ENCODE results near the gene GJB4.

GJB4 gene

GRCh38 chr1:34746785-34747637 is 12.5 kb upstream of the GJB4 start:
- H3K9me3 ChIP-seq (ENCODE audit: control insufficient read depth, insufficient read depth, low read length) = no peaks in the 10 kb centered on the region
- no peaks in the 10 kb centered on the region for H3K9me2 ChIP-seq (replicated peaks; ENCODE audit: control insufficient read depth, low read length)
- no peaks in the 10 kb centered on the region for H3K79me2 ChIP-seq (ENCODE audit: control insufficient read depth, low read length)
- H4K20me1 ChIP-seq (ENCODE audit: control insufficient read depth, insufficient read depth, low read depth, low read length) = no peaks in the 10 kb centered on the region
- H3F3A ChIP-seq (ENCODE audit: control insufficient read depth, insufficient read depth) = no peaks in the 10 kb centered on the region
- H3K4me2 ChIP-seq (ENCODE audit: low read length) = no peak overlapping the region
- H3K27me3 ChIP-seq (ENCODE audit: control insufficient read depth, low read length) = no peaks in the 10 kb centered on the region
- no peak overlapping the region for H3K4me3 ChIP-seq (ENCODE audit: low read length)
- no peak overlapping the region for H3K27ac ChIP-seq (ENCODE audit: low read depth, low read length)
- no peaks in the 10 kb centered on the region for H3K4me1 ChIP-seq (ENCODE audit: control insufficient read depth, low read length)
- H3K36me3 ChIP-seq (ENCODE audit: control insufficient read depth, low read length) = no peaks in the 10 kb centered on the region
- TF ChIP-seq EZH2phosphoT487 (IDR thresholded peaks at IDR 0.05; ENCODE audit: borderline replicate concordance, low read length) (no peak), CTCF (IDR thresholded peaks at IDR 0.05; ENCODE audit: low read depth, low read length, poor library complexity, severe bottlenecking) (no peak)

GRCh38 chr1:34747638-34747941 is 11.9 kb upstream of the GJB4 start:
- Histone ChIP-seq H3K9me3 (ENCODE audit: control insufficient read depth, insufficient read depth, low read length) (no peaks in the 10 kb centered on the region), H3K9me2 (replicated peaks; ENCODE audit: control insufficient read depth, low read length) (no peaks in the 10 kb centered on the region), H3K79me2 (ENCODE audit: control insufficient read depth, low read length) (no peaks in the 10 kb centered on the region), H3K27me3 (ENCODE audit: control insufficient read depth, low read length) (no peaks in the 10 kb centered on the region), H3K4me3 (ENCODE audit: low read length) (no peak overlapping the region), H3F3A (ENCODE audit: control insufficient read depth, insufficient read depth) (no peaks in the 10 kb centered on the region), H3K4me1 (ENCODE audit: control insufficient read depth, low read length) (no peaks in the 10 kb centered on the region), H3K36me3 (ENCODE audit: control insufficient read depth, low read length) (no peaks in the 10 kb centered on the region), H4K20me1 (ENCODE audit: control insufficient read depth, insufficient read depth, low read depth, low read length) (no peaks in the 10 kb centered on the region), H3K27ac (ENCODE audit: low read depth, low read length) (no peak overlapping the region), H3K4me2 (ENCODE audit: low read length) (no peak overlapping the region)
- TF ChIP-seq EZH2phosphoT487 (IDR thresholded peaks at IDR 0.05; ENCODE audit: borderline replicate concordance, low read length) = no peak

GRCh38 chr1:34749992-34750391 is 9.5 kb upstream of the GJB4 start:
- Histone ChIP-seq H3K4me3 (ENCODE audit: low read length) (no peak overlapping the region), H3K9me3 (ENCODE audit: control insufficient read depth, insufficient read depth, low read length) (no peaks in the 10 kb centered on the region), H3K9me2 (replicated peaks; ENCODE audit: control insufficient read depth, low read length) (no peaks in the 10 kb centered on the region), H3F3A (ENCODE audit: control insufficient read depth, insufficient read depth) (no peaks in the 10 kb centered on the region), H3K4me2 (ENCODE audit: low read length) (no peak overlapping the region), H3K4me1 (ENCODE audit: control insufficient read depth, low read length) (no peaks in the 10 kb centered on the region), H3K27me3 (ENCODE audit: control insufficient read depth, low read length) (no peaks in the 10 kb centered on the region), H3K79me2 (ENCODE audit: control insufficient read depth, low read length) (no peaks in the 10 kb centered on the region), H4K20me1 (ENCODE audit: control insufficient read depth, insufficient read depth, low read depth, low read length) (no peaks in the 10 kb centered on the region), H3K36me3 (ENCODE audit: control insufficient read depth, low read length) (no peaks in the 10 kb centered on the region), H3K27ac (ENCODE audit: low read depth, low read length) (no peak overlapping the region)
- TF ChIP-seq EZH2phosphoT487 (IDR thresholded peaks at IDR 0.05; ENCODE audit: borderline replicate concordance, low read length) (no peak), CTCF (IDR thresholded peaks at IDR 0.05; ENCODE audit: low read depth, low read length, poor library complexity, severe bottlenecking) (no peak)

- Histone ChIP-seq H3K4me3 (ENCODE audit: low read length) (no peak overlapping the region), H3K27ac (ENCODE audit: low read depth, low read length) (no peak overlapping the region)
- TF ChIP-seq EZH2phosphoT487 (IDR thresholded peaks at IDR 0.05; ENCODE audit: borderline replicate concordance, low read length) (no peak), CTCF (IDR thresholded peaks at IDR 0.05; ENCODE audit: low read depth, low read length, poor library complexity, severe bottlenecking) (no peak)
Observed at GRCh38 chr1:34750610-34751009, 8.9 kb upstream of the GJB4 start.

More at GRCh38 chr1:34750610-34751009, 8.9 kb upstream of the GJB4 start:
- Histone ChIP-seq H4K20me1 (ENCODE audit: control insufficient read depth, insufficient read depth, low read depth, low read length) (no peaks in the 10 kb centered on the region), H3K27me3 (ENCODE audit: control insufficient read depth, low read length) (no peaks in the 10 kb centered on the region), H3K9me3 (ENCODE audit: control insufficient read depth, insufficient read depth, low read length) (no peaks in the 10 kb centered on the region), H3K36me3 (ENCODE audit: control insufficient read depth, low read length) (no peaks in the 10 kb centered on the region), H3K4me1 (ENCODE audit: control insufficient read depth, low read length) (no peaks in the 10 kb centered on the region), H3K4me2 (ENCODE audit: low read length) (no peak overlapping the region), H3K9me2 (replicated peaks; ENCODE audit: control insufficient read depth, low read length) (no peaks in the 10 kb centered on the region), H3F3A (ENCODE audit: control insufficient read depth, insufficient read depth) (no peaks in the 10 kb centered on the region), H3K79me2 (ENCODE audit: control insufficient read depth, low read length) (no peaks in the 10 kb centered on the region)
